Measurements from ENCODE around the gene PREPL. TPM values are rescaled to one million over a fixed set of nuclear protein-coding genes. Genes with fewer than 3 reads are reported as not detected.
A peak's percentile ranks its signal among the peaks of the same experiment; 100 is the strongest.

Gene PREPL
- total RNA-seq: 10 to 100 TPM; 33.6 to 38.6 (median 35.3) TPM

DNA sequence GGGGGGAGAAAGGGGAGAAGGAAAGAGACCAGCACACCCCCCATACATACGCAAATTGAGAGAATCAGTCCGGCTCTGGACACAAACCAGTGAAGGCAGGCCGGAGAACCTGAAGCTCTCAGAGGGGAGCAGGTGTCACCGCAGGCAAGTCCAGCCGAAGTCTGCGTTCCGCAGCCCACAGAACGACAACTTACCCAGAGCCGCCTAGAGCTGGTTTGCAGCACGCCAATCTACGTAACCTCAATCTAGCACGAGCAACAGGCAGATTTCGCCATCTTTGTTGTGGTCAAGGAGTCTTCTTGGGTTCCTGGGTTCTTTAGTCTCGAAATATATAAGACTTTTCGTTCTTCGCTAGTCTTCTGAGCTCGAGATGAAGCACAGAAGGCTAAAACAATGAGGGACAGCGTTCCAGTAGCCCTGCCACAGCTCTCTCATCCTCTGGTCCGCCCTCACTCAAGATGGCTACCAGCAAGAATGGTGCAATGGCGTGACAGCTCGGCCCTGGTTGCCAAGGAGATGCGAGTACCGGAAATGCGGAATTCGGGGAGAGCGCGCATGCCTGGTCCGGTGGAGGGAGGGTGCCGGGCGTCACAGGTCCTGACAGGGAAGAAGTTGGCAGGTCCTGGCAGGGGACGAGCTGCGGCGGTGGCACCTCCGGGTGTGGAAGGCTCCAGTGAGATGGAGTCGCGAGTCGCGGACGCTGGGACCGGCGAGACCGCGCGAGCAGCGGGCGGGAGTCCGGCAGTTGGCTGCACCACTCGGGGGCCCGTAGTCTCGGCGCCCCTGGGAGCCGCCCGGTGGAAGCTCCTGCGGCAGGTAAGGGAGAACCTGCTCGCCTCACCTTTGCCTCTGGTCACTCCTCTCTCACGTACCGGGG lies at the start of gene PREPL, which contains the start of gene CAMKMT:
PREPL (minus strand) TSS at position 165 of the 877 bp plus-strand sequence. CDS start 15,152 bp downstream, outside the sequence.
CAMKMT (plus strand) TSS at position 618 of the 877 bp plus-strand sequence.
- intact Hi-C loops (cut with DNase I): loop anchor here (5.0 kb wide), 1 partner anchor 194 kb away; the partner anchor contains the start of gene PPM1B

DNA sequence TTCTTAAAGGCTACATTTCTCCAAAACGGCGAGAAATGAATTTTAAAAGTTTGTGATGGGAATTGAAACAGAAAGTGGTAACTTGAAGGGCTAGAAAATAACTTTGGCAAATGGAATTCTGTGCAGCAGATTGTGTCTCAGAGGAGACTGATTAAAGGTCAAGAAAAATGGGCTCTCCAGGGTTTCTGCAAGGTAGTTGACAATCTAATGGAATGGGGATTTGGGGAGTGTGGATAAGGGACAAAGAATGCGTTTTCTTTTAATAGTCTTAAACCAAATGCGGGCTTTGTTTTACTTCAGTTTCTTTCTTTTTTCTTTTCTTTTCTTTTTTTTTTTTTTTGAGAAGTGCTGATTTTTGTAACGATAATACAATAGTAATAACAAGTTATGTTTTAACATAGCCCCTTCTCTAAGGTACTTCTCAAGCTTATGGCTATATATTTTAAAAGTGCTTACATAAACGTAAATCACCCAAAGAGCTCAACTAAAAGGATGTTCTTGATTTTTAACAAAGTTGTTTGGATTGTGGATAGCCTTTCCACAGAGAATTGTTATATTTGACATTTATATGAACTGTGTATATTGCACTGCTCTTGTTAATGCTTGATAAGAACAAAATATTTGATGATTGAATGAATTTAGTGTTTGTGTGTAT lies 37.1 kb upstream of the PREPL start:
- no peak for DNase-seq (ENCODE audit: extremely low spot score)
- TF ChIP-seq POLR2A (IDR thresholded peaks at IDR 0.05; ENCODE audit: low read depth): no peak
- no peak for TF ChIP-seq CTCF (IDR thresholded peaks at IDR 0.05)
- no peak for TF ChIP-seq EP300 (IDR thresholded peaks at IDR 0.05)
- no peak for TF ChIP-seq POLR2AphosphoS5 (IDR thresholded peaks at IDR 0.05)
- Histone ChIP-seq H3K4me1 (no peaks in the 10 kb centered on the region), H3K9me3 (no peaks in the 10 kb centered on the region), H3K36me3 (no peaks in the 10 kb centered on the region), H3K27ac (replicated peaks in 1 of 4) (no peak overlapping the region), H3K4me3 (peak overlapping the region in 1 of 4 donors; percentile 3), H3K27me3 (no peaks in the 10 kb centered on the region)
- intact Hi-C loops (cut with DNase I): loop anchor here (10.0 kb wide), 1 partner anchor 556 kb away; no protein-coding TSS in a partner anchor
- 77% methylated on average over 6 of the region's 6 CpGs for WGBS

More for the DNA sequence above, at the start of gene PREPL, which contains the start of gene CAMKMT:
- Histone ChIP-seq H3K27me3 (no peaks in the 10 kb centered on the region), H3K36me3 (no peaks in the 10 kb centered on the region), H3K9me3 (no peaks in the 10 kb centered on the region), H3K4me1 (peaks cover 33 to 49% (median 47%) of the 10 kb centered on the region in 4 donors), H3K27ac (replicated peaks in 1 of 4) (peak within 1 kb of the TSS; percentile 88 to 96 (median 94)), H3K4me3 (peak within 1 kb of the TSS; percentile 79 to 93 (median 84))
- 0% methylated on average over 33 of the region's 57 CpGs for WGBS
- no peak for TF ChIP-seq EP300 (IDR thresholded peaks at IDR 0.05)
- TF ChIP-seq CTCF (IDR thresholded peaks at IDR 0.05): no peak
- peak; percentile 73 for TF ChIP-seq POLR2A (IDR thresholded peaks at IDR 0.05; ENCODE audit: low read depth)
- peak; percentile 88 to 89 for TF ChIP-seq POLR2AphosphoS5 (IDR thresholded peaks at IDR 0.05)
- peak; percentile 100 for DNase-seq (ENCODE audit: extremely low spot score)

DNA sequence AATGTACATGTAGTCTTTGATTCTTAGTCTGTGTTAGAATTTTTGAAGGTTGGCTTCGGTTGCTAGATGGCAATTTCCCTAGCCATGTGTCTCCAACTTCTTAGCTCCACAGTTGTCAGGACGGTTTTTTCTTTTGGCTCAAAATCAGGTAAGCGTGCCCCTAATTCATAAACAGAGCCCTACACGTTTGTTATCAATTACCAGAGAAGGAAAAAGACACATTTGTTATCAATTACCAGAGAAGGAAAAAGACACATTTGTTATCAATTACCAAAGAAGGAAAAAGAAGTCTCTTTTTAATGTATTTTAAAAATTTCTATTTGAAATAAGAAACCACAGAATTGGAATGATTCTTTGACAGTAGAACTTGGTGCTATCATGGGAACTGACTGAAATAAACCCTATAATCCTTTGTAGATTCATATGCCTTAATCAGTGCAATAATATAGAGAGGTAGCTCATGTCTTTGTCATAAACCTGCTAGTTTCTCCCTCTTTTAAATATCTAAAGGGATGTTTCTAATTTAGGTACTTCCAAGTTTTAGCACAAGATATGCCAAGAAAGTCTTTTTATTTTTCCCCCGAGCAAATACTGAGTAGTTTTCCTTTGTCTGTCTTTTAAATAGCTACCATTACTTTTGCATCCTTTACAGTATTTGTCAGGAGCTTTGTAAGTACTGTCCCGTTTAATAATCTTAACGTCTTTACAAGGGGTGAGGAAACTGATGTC lies 36.3 kb upstream of the PREPL start:
- Histone ChIP-seq H3K9me3 (no peaks in the 10 kb centered on the region), H3K27me3 (no peaks in the 10 kb centered on the region), H3K36me3 (no peaks in the 10 kb centered on the region), H3K4me3 (peak overlapping the region in 1 of 4 donors; percentile 3), H3K27ac (replicated peaks in 1 of 4) (no peak overlapping the region), H3K4me1 (no peaks in the 10 kb centered on the region)
- no peak for TF ChIP-seq POLR2A (IDR thresholded peaks at IDR 0.05; ENCODE audit: low read depth)
- no peak for TF ChIP-seq EP300 (IDR thresholded peaks at IDR 0.05)
- TF ChIP-seq POLR2AphosphoS5 (IDR thresholded peaks at IDR 0.05): no peak
- no peak for TF ChIP-seq CTCF (IDR thresholded peaks at IDR 0.05)
- DNase-seq (ENCODE audit: extremely low spot score): no peak
- WGBS: 49% methylated on average over 7 of the region's 7 CpGs
- intact Hi-C loops (cut with DNase I): loop anchor here (10.0 kb wide), 1 partner anchor 557 kb away; no protein-coding TSS in a partner anchor

GRCh38 chr2:44392338-44392943 lies 31.1 kb upstream of the PREPL start:
- no peak for DNase-seq (ENCODE audit: extremely low spot score)
- intact Hi-C loops (cut with DNase I): loop anchor here (10.0 kb wide), 1 partner anchor 562 kb away; no protein-coding TSS in a partner anchor
- 59% methylated on average over 3 of the region's 3 CpGs for WGBS

More at GRCh38 chr2:44392338-44392943, 31.1 kb upstream of the PREPL start:
- no peak overlapping the region for H3K27ac ChIP-seq (replicated peaks in 1 of 4)
- H3K4me1 ChIP-seq: no peaks in the 10 kb centered on the region
- no peaks in the 10 kb centered on the region for H3K36me3 ChIP-seq
- no peak overlapping the region for H3K4me3 ChIP-seq
- no peaks in the 10 kb centered on the region for H3K9me3 ChIP-seq
- no peak for TF ChIP-seq POLR2AphosphoS5 (IDR thresholded peaks at IDR 0.05)
- TF ChIP-seq CTCF (IDR thresholded peaks at IDR 0.05): peak; percentile 25 to 60 (median 40)
- no peaks in the 10 kb centered on the region for H3K27me3 ChIP-seq
